BJ (cell line): Measurements from ENCODE around the gene CCL25. TPM values are rescaled to one million over a fixed set of nuclear protein-coding genes. Genes with fewer than 3 reads are reported as not detected.

Source experiments
- CTCF ChIA-PET: fragments of 350-600 bp; formaldehyde crosslinking; extraction: SDS; loops from one replicate; lab custom pipeline; 2021; ENCODE audit warnings: antibody characterized with exemption, inconsistent platforms; lab: Yijun Ruan, JAX
- POLR2A ChIA-PET: fragments of 300-600 bp; sonication (Branson Sonifier 250); formaldehyde crosslinking; extraction: SDS; loops from one replicate; lab custom pipeline; 2021; ENCODE audit warnings: antibody characterized with exemption; lab: Charles Lee
- DNase-seq: peaks from one replicate; pipeline ENCODE4 v3.0.0-alpha.2; 2011; ENCODE audit warnings: low read depth
- H3K27me3 ChIP-seq: 2 replicates; pipeline ENCODE4 v1.6.0; 2011; ENCODE audit warnings: low read length; ENCODE audit not compliant: control insufficient read depth, insufficient read depth
- H3K36me3 ChIP-seq: 2 replicates; pipeline ENCODE4 v1.5.1; 2011; ENCODE audit warnings: low read length; ENCODE audit not compliant: control insufficient read depth, insufficient read depth
- H3K4me3 ChIP-seq: 2 replicates; pipeline ENCODE4 v1.5.1; 2011; ENCODE audit warnings: low read depth, mild to moderate bottlenecking, control low read depth, low read length
- polyA plus RNA-seq: library from polyadenylated mRNA; depleted of rRNA; stranded (reverse); fragments of >200 nt; gene quantifications from 2 replicates; pipeline ENCODE4 v1.2.3, GENCODE V29; 2011
- TF ChIP-seq, protein P1 (sequence below): IDR thresholded peaks from 2 replicates; pipeline ENCODE4 v1.5.1; 2011; ENCODE audit warnings: low read depth, mild to moderate bottlenecking, control low read depth, inconsistent platforms, low read length, moderate library complexity; ENCODE audit not compliant: insufficient read depth

CCL25 gene
- polyA plus RNA-seq, 1 experiment = not detected

DNA sequence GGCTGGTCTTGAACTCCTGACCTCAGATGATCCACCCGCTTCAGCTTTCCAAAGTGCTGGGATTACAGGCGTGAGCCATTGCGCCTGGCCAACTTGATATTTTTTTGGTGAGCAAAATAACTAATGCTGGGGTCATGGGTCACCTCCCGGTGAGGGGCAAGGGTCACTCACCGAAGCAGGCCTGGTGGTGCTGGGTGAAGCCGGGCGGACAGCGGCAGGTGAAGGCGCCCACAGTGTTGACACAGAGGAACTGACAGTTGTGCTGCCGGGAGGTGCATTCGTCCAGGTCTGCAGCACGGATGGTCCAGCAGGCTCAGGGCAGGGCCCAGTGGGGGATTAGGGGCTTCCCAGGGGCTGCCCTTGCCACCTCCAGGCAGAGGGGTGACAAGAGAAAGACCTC lies 28.3 kb downstream of the CCL25 start:
- H3K4me3 ChIP-seq = no peak overlapping the region
- no peaks in the 10 kb centered on the region for H3K27me3 ChIP-seq
- DNase-seq = no peak
- POLR2A ChIA-PET = no interaction called here
- TF ChIP-seq, protein P1, sequence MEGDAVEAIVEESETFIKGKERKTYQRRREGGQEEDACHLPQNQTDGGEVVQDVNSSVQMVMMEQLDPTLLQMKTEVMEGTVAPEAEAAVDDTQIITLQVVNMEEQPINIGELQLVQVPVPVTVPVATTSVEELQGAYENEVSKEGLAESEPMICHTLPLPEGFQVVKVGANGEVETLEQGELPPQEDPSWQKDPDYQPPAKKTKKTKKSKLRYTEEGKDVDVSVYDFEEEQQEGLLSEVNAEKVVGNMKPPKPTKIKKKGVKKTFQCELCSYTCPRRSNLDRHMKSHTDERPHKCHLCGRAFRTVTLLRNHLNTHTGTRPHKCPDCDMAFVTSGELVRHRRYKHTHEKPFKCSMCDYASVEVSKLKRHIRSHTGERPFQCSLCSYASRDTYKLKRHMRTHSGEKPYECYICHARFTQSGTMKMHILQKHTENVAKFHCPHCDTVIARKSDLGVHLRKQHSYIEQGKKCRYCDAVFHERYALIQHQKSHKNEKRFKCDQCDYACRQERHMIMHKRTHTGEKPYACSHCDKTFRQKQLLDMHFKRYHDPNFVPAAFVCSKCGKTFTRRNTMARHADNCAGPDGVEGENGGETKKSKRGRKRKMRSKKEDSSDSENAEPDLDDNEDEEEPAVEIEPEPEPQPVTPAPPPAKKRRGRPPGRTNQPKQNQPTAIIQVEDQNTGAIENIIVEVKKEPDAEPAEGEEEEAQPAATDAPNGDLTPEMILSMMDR = no peak
- H3K36me3 ChIP-seq = no peaks in the 10 kb centered on the region
- CTCF ChIA-PET = no interaction called here

DNA sequence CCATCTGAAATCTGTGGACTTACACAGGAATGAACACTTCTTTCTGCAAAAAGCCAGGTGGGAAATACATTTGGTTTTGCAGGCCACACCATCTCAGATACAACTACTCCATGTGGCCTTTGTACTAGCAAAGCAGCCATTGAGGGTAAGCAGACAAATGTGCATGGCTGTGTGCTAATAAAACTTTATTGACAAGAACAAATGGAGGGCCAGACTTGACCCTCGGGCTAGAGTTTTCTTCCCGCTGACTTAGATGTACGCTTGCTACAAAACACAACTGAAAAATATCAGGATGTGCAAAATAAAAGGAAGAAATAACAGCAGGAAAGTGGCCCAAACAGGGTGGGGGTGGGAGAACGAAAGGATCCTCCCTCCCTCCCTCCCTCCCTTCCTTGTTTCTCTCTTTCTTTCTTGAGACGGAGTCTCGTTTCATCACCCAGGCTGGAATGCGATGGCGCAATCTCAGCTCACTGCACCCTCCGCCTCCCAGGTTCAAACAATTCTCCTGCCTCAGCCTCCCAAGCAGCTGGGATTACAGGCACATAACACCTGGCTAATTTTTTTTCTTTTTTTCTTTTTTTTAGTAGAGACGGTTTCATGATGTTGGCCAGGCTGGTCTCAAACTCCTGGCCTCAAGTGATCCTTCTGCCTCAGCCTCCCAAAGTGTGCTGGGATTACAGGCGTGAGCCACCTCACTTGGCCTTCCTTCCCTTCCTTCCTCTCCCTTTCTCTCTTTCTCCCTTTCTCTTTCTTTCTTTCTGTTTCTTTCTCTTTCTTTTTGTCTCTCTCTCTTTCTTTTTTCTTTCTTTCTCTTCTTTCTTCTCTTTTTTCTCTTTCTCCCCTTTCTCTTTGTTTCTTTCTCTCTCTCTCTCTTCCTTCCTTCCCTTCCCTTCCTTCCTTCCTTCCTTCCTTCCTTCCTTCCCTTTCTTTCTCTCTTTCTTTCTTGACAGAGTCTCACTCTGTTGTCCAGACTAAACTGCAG lies 29.3 kb downstream of the CCL25 start:
- no peak for DNase-seq
- no peaks in the 10 kb centered on the region for H3K36me3 ChIP-seq
- POLR2A ChIA-PET = no interaction called here
- CTCF ChIA-PET = no interaction called here
- no peak overlapping the region for H3K4me3 ChIP-seq
- H3K27me3 ChIP-seq = no peaks in the 10 kb centered on the region
- TF ChIP-seq, protein P1 = no peak

DNA sequence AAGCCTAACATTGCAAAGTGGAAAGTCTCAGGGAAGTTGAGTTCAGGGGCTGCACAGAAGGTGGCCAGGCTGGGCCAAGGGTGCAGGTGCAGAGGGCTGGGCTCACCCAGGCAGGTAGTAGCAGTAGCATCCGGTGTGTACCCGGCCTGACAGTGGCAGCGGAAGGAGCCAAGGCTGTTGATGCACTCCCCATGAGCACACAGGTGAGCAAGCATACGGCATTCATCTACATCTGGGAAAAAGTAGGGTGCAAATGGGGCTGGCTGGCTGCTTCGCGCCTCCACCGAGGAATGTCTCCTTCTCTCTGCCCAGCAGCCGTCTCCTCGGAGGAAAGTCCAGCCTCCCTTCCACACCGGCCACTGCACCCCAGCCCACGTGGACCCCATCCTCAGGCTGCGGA lies 30.6 kb downstream of the CCL25 start:
- ChIA-PET CTCF (no interaction called here), POLR2A (no interaction called here)
- Histone ChIP-seq H3K4me3 (no peak overlapping the region), H3K27me3 (no peaks in the 10 kb centered on the region), H3K36me3 (no peaks in the 10 kb centered on the region)
- TF ChIP-seq, protein P1 = no peak
- no peak for DNase-seq

DNA sequence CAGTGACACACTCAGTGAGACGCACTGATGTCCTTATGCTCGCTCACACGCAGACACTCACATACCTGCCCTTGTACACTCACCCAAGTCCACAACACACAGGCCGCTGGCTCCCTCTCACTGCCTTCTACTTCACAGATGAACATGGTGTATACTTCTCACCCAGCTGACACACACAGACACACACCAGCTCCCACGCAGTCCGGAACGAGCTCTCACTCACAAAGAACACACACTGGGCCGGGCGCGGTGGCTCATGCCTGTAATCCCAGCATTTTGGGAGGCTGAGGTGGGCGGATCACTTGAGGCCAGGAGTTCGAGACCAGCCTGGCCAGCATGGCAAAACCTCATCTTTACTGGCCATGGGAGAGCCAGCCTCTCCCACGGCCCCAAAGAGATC lies 31.6 kb downstream of the CCL25 start:
- POLR2A ChIA-PET = no interaction called here
- CTCF ChIA-PET = no interaction called here
- DNase-seq = no peak
- TF ChIP-seq, protein P1 = no peak
- Histone ChIP-seq H3K4me3 (no peak overlapping the region), H3K27me3 (no peaks in the 10 kb centered on the region), H3K36me3 (no peaks in the 10 kb centered on the region)

DNA sequence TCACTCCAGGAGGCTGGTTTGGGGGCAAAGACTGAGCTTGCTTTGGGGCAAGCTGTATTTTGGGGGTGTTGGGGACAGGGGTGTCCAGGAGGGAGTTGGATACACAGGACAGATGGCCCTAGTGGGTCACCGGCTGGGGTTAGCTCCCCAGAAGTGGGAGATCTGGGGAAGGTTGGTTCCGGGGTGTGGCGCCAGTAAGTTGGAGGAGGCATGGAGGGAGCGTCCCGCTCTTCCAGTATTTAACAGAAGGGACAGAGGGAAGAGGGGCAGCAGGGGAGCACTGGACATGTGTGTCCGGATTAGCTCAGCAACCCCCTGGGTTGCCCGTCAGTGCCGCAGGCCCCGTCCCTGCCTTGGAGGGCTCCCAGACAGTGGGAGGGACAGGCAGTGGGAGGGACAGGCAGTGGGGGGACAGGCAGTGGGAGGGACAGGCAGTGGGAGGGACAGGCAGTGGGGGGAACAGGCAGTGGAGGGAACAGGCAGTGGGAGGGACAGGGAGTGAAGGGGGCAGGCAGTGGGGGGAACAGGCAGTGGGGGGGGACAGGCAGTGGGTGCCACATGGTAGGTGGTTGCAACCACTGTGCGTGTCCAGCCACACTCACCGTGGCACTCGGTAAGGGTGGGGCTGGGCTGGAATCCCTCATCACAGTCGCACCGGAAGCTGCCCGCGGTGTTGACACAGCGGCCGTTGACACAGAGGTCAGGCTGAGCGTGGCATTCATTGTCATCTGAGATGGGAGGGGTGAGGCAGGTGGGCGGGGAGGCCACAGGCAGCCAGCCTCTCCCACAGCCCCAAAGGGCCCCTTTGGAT lies 33.2 kb downstream of the CCL25 start:
- no peak for DNase-seq
- TF ChIP-seq, protein P1 = no peak
- POLR2A ChIA-PET = no interaction called here

More for the DNA sequence above, 33.2 kb downstream of the CCL25 start:
- Histone ChIP-seq H3K27me3 (no peaks in the 10 kb centered on the region), H3K4me3 (no peak overlapping the region), H3K36me3 (no peaks in the 10 kb centered on the region)
- CTCF ChIA-PET = no interaction called here
